Loucy (cell line): ENCODE results near the gene PGR.

Experiments
- EZH2phosphoT487 ChIP-seq: fragments of 200-600 bp; IDR thresholded peaks from 2 replicates; pipeline ENCODE4 v1.6.1; 2018; ENCODE audit warnings: antibody characterized with exemption, mild to moderate bottlenecking, moderate library complexity, borderline replicate concordance
- TF ChIP-seq, protein P1 (sequence below): fragments of 200-600 bp; sonication (generic); conservative IDR thresholded peaks from 2 replicates; pipeline ENCODE4 v1.5.1; 2014; ENCODE audit warnings: mild to moderate bottlenecking, antibody characterized with exemption, low read length

DNA sequence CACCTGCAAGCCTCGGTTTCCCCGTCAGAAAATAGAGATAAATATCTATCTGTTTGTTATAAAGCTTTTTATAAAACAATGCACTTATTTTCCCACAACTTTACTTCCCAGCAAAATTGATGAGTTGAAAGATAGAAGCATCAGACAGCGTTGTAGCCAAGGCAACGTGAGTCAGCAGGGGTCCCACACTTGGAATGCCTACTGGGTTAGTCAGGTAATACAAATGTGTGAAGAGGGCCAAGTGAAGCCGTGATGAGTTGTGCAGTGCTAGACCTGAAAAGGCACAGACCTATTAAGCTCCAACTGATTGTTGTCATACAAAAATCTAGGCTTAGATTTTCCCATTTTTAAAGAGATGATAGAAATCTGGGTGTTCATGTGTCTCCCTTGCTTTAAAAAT lies 118.7 kb downstream of the PGR start:
- TF ChIP-seq, protein P1, sequence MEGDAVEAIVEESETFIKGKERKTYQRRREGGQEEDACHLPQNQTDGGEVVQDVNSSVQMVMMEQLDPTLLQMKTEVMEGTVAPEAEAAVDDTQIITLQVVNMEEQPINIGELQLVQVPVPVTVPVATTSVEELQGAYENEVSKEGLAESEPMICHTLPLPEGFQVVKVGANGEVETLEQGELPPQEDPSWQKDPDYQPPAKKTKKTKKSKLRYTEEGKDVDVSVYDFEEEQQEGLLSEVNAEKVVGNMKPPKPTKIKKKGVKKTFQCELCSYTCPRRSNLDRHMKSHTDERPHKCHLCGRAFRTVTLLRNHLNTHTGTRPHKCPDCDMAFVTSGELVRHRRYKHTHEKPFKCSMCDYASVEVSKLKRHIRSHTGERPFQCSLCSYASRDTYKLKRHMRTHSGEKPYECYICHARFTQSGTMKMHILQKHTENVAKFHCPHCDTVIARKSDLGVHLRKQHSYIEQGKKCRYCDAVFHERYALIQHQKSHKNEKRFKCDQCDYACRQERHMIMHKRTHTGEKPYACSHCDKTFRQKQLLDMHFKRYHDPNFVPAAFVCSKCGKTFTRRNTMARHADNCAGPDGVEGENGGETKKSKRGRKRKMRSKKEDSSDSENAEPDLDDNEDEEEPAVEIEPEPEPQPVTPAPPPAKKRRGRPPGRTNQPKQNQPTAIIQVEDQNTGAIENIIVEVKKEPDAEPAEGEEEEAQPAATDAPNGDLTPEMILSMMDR: no peak
- no peak for TF ChIP-seq EZH2phosphoT487
